HEK293T (cell line): Measurements from ENCODE around the gene SLC66A2.

ENCODE experiments used
- ARNT ChIP-seq: fragments of 450-650 bp; IDR thresholded peaks from 2 replicates; pipeline ENCODE4 v1.6.1; 2017; ENCODE audit warnings: mild to moderate bottlenecking
- BHLHE40 ChIP-seq: fragments of 450-650 bp; IDR thresholded peaks from 2 replicates; pipeline ENCODE4 v1.6.1; 2016; ENCODE audit warnings: mild to moderate bottlenecking, moderate library complexity, borderline replicate concordance
- CTBP1 ChIP-seq: fragments of 450-650 bp; IDR thresholded peaks from 2 replicates; pipeline ENCODE4 v1.6.1; 2016; ENCODE audit warnings: borderline replicate concordance
- ELF4 ChIP-seq: fragments of 450-650 bp; IDR thresholded peaks from 2 replicates; pipeline ENCODE4 v1.6.1; 2017; ENCODE audit warnings: antibody characterized with exemption
- FOXK2 ChIP-seq: fragments of 450-650 bp; IDR thresholded peaks from 2 replicates; pipeline ENCODE4 v1.6.1; 2016; ENCODE audit warnings: mild to moderate bottlenecking
- L3MBTL2 ChIP-seq: fragments of 450-650 bp; conservative IDR thresholded peaks from 2 replicates; pipeline ENCODE4 v1.6.1; 2016; ENCODE audit warnings: mild to moderate bottlenecking
- NFRKB ChIP-seq: fragments of 450-650 bp; IDR thresholded peaks from 2 replicates; pipeline ENCODE4 v1.6.1; 2016; ENCODE audit warnings: mild to moderate bottlenecking, moderate library complexity
- SP1 ChIP-seq: fragments of 450-650 bp; IDR thresholded peaks from 2 replicates; pipeline ENCODE4 v1.6.1; 2017
- TARDBP ChIP-seq: fragments of 450-650 bp; IDR thresholded peaks from 2 replicates; pipeline ENCODE4 v1.6.1; 2016
- ZNF384 ChIP-seq: fragments of 450-650 bp; IDR thresholded peaks from 2 replicates; pipeline ENCODE4 v1.6.1; 2016
- TF ChIP-seq, protein P1 (sequence below): fragments of 450-650 bp; IDR thresholded peaks from 2 replicates; pipeline ENCODE4 v1.6.1; 2016

DNA sequence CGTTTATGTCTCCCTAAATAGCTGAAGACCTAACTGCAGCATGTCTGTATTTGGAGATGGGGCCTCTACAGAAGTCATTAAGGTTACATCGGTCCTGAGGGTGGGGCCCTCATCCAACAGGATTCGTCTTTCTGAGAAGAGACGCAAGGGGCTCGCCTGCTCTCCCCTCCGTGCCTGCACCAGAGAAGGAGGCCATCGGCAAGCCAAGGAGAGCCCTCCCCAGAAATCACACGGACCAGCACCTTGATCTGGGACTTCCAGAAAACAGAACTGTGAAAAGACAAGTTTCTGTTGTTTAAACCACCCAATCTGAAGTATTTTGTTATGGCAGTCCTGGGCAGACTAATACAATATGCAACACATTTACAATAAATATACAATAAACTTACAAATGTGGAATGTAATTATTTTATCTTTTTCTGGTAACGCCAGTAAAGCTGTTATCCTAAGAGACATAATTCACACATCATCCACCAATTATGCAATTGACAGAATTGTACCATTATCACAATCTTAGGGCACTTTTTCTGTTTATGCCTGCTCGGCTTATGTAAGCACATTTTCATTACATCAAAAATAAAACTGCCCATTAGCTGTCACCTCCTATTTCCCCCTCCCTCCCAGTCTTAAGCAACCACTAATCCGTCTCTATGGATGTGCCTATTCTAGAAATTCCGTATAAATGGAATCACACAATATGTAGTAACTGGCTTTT, 19.1 kb upstream of the SLC66A2 start:
- TF ChIP-seq ELF4 (no peak), SP1 (no peak), TARDBP (no peak), FOXK2 (no peak), ZNF384 (no peak), CTBP1 (no peak), L3MBTL2 (no peak), NFRKB (no peak), BHLHE40 (no peak), ARNT (no peak)
- TF ChIP-seq, protein P1, sequence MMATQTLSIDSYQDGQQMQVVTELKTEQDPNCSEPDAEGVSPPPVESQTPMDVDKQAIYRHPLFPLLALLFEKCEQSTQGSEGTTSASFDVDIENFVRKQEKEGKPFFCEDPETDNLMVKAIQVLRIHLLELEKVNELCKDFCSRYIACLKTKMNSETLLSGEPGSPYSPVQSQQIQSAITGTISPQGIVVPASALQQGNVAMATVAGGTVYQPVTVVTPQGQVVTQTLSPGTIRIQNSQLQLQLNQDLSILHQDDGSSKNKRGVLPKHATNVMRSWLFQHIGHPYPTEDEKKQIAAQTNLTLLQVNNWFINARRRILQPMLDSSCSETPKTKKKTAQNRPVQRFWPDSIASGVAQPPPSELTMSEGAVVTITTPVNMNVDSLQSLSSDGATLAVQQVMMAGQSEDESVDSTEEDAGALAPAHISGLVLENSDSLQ, result no peak
